NCI-H2107 (cell line): ENCODE results near the gene IFT20.
"Not testable (repeated sequence)": the region's sequence is repeated elsewhere in the genome, so short reads cannot be mapped to it uniquely, and the experiment has no call there.

ENCODE experiments used
- DNase-seq: peaks from one replicate; lab custom pipeline; 2025; lab: John Stamatoyannopoulos, UW

Gene IFT20

DNA sequence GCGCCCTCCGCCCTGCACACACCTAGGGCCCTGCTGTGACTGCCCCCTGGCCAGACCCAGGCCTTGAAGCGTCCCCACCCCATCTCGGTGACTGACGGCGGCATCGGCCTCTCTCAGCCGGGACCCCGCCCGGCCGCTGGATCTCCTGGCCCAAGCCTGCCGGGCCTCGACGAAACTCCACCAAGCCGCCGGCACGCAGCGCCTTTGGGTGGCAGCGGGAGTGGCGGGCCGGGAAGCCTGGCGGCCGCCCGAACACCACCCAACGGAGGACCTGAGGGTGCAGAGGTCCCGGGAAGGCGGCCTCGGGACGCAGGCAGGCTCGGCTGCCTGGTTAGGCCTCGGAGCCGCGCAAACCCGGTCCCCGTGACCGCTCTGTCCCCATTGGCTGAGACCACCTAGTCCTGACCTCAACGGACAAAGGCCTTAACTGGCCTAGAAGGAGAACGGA is 28.3 kb downstream of the IFT20 start:
- DNase-seq = no peak

DNA sequence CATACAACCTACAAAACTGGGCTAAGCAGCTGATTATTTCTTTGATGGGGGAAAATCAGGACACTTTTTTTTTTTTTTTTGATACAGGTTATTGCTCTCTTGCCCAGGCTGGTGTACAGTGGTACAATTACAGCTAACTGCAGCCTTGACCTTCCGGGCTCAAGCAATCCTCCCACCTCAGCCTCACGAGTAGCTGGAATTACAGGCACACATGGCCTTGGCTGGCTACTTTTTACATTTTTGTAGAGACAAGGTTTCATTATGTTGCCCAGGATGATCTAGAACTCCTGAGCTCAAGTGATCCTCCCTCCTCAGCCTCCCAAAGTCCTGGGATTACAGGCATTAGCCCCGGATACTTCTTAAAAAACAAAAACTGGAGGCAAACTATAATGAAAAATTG is 36.8 kb downstream of the IFT20 start:
- no peak for DNase-seq

DNA sequence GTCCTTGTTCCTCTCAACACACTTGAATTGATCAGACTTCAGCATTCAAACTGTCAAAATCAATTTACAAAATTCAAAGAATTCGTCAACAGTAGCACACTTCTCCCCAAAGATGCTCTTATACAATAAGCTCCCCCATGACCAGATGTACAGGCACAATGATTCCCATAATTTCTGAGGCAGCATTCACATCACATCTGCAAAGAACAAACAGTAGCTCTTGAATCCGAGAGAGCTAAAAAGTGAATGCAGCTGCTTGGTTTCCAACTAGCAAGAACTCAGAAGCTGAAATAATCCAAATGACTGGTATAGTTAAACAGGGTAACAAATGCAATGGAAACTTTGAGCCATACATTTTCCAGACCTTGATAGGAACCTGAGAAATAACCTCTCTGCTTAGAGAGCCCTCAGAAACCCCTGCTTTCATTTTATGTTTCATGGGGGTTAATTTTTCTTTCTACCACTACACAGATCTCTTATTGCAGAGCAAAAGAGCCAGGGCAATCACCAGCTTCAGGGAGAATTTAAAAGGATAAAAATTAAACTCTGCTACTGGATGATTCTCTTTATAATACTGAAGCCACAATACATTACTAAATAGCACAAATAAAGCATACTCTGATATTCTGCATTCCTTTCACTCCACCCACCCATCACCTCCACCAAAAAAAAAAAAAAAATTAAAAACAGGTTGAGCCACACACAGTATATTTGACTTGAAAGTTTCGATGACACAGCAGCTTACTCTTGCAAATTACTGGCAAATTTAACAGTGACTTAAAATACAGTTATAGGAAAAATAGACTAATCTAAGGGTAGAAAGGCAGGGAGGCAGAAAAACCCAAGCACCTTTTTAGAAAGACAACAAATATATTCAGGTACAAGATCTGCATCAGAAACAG is 39.3 kb downstream of the IFT20 start:
- DNase-seq = no peak

DNA sequence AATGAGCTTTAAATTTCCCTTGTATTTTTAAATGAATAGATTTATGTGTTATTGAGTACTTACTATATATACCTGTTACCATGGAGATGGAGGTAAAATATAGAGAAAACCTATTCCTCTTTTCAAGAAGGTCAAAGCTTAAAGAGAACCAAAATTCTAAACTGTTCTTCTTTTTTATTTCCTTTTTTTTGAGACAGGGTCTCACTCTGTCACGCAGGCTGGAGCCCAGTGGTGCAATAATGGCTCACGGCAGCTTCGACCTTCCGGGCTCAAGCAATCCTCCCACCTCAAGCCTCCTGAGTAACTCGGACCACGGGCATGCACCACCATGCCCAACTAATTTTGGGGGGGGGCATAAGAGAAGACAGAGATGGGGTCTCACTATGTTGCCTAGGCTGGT is 41.3 kb downstream of the IFT20 start:
- no peak for DNase-seq

DNA sequence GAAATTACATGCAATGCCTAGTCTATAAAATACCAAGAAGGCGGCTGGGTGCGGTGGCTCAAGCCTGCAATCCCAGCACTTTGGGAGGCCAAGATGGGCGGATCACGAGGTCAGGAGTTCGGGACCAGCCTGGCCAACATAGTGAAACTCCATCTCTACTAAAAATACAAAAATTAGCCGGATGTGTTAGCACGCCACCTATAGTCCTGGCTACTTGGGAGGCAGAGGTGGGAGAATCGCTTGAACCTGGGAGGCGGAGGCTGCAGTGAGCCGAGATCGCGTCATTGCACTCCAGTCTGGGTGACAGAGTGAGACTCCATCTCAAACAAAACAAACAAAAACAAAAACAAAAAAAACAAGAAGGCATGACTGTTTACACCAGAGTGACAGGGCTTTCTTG is 42.4 kb downstream of the IFT20 start:
- not testable (repeated sequence) for DNase-seq

DNA sequence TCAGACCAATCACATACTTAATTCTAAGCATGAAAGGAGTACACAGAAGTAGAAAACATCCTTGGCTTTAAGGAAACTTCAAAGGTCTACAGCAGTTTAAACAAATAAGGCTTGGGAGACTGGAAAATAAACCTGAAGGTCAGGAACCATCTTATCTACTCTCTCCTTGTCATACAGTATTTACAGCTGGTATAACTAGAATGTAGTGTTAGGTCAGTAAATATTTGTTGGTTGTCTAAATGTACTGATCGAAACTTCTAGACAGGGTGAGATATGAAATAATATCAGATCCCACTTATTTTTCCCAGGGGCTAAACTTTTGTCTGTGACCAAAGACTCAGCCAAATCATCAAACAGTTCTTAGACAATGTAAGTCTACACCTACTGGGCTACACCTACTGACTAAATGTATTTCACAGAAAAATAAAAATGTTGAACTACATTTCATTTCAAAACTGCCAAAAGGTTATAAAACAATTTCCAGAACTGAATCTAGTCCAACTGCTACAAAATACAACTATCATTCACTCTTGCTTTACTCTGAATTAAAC is 43.4 kb downstream of the IFT20 start:
- DNase-seq = no peak

DNA sequence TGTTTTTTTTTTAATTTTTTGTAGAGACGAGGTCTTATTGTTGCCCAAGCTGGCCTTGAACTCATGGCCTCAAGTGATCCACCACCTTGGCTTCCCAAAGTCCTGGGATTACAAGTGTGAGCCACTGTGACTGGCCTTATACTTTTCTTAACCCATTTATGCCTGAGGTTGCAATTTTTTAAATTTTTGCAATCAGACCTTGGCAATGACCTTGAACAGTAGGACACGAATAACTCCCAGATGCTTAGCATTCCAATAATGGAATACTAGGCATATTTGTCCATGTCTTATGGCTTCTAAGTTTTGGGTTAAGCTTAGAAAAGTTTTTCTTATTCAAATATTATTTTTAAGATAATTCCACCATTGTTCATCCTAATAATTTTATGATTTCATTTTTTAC is 44.6 kb downstream of the IFT20 start:
- no peak for DNase-seq

DNA sequence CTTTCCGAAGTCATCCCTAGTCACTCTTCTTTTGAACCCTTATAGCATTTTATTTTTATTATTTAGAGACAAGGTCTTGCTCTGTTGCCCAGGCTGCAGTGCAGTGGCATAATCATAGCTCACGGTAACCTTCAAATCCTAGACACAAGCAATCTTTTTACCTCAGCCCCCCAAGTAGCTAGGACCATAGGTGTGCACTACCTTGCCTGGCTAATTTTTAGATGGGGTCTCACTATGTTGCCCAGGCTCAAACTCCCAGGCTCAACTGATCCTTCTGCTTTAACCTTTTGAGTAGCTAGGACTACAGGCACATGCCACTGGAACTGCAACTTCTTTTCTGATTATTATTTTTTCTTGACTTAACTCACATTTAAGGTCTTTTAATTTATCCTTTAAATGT is 49.3 kb downstream of the IFT20 start:
- DNase-seq = no peak

DNA sequence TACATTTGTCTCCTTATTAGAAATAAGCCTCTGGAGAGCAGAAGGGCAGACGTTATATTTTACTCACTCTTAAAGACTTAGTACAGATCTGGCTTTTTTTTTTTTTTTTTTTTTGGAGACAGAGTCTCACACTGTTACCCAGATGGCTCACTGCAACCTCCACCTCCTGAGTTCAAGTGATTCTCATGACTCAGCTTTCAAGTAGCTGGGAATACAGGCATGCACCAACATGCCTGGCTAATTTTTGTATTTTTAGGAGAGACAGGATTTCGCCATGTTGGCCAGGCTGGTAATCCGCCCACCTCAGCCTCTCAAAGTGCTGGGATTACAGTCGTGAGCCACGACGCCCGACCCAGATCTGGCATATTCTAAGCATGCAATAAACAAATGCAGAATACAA is 52.7 kb downstream of the IFT20 start:
- DNase-seq = peak; percentile 2

DNA sequence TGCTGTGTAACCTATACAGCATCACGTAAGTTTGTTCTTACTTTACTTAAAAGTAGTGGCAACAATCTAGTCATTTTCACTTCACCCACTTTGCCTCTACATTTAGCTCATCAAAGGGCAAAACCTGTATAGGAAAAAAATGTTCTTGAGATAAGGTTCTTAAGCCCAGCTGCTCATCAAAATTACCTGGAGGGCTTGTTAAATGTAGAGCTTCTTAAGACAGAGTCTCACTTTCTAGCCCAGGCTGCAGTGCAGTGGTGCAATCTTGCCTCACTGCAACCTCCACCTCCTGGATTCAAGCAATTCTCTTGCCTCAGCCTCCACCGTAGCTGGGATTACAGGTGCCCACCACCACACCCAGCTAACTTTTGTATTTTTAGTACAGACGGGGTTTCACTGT is 54.4 kb downstream of the IFT20 start:
- DNase-seq = no peak

DNA sequence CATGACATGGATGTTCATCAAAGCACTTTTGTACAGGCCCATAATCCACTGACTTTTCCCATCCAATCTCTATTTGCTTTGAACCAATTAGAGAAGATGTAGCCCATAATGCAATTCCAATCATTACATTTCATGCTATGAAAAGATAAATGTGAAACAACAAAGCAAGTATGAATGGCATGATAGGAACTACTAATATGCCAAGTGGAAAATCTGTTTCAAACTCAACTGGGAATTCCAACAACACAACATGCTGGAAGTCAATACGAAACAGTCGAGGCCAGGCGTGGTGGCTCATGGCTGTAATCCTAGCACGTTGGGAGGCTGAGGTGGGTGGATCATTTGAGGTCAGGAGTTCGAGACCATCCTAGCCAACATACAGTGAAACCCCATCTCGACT is 55.9 kb downstream of the IFT20 start:
- DNase-seq = no peak
